ENCODE measurements around the gene KCND2.
"Not testable (repeated sequence)": the region's sequence is repeated elsewhere in the genome, so short reads cannot be mapped to it uniquely, and the experiment has no call there.

The KCND2 gene

GRCh38 chr7:120588862-120589261, 315.9 kb downstream of the KCND2 start:
- no peak for DNase-seq

- no peak for DNase-seq
Observed at GRCh38 chr7:120600607-120601006, 327.6 kb downstream of the KCND2 start.

GRCh38 chr7:120603366-120603765, 330.4 kb downstream of the KCND2 start:
- no peak for DNase-seq

- no peak for DNase-seq
Observed at GRCh38 chr7:120609136-120609753, 336.3 kb downstream of the KCND2 start.

GRCh38 chr7:120611975-120612374, 339.0 kb downstream of the KCND2 start:
- no peak for DNase-seq

- no peak for DNase-seq
Observed at GRCh38 chr7:120615703-120616102, 342.7 kb downstream of the KCND2 start.

- DNase-seq: no peak
Observed at GRCh38 chr7:120617275-120617674, 344.3 kb downstream of the KCND2 start.

GRCh38 chr7:120628251-120628650, 355.3 kb downstream of the KCND2 start:
- no peak for DNase-seq

GRCh38 chr7:120639884-120640283, 366.9 kb downstream of the KCND2 start:
- no peak for DNase-seq

- DNase-seq: no peak
Observed at GRCh38 chr7:120645966-120646365, 373.0 kb downstream of the KCND2 start.

GRCh38 chr7:120654241-120654640, 381.3 kb downstream of the KCND2 start:
- no peak for DNase-seq

- no peak for DNase-seq
Observed at GRCh38 chr7:120658516-120658915, 385.5 kb downstream of the KCND2 start.

- no peak for DNase-seq
Observed at GRCh38 chr7:120662291-120662690, 389.3 kb downstream of the KCND2 start.

- no peak for DNase-seq
Observed at GRCh38 chr7:120665068-120665467, 392.1 kb downstream of the KCND2 start.

GRCh38 chr7:120675076-120675475, 402.1 kb downstream of the KCND2 start:
- no peak for DNase-seq

GRCh38 chr7:120677535-120677934, 404.6 kb downstream of the KCND2 start:
- no peak for DNase-seq

- no peak for DNase-seq
Observed at GRCh38 chr7:120680985-120681384, 408.0 kb downstream of the KCND2 start.

GRCh38 chr7:120684463-120684862, 411.5 kb downstream of the KCND2 start:
- DNase-seq: no peak

GRCh38 chr7:120691915-120692314, 418.9 kb downstream of the KCND2 start:
- DNase-seq: no peak

GRCh38 chr7:120695848-120696247, 422.9 kb downstream of the KCND2 start:
- no peak for DNase-seq

GRCh38 chr7:120700796-120701195, 427.8 kb downstream of the KCND2 start:
- DNase-seq: no peak

- not testable (repeated sequence) for DNase-seq
Observed at GRCh38 chr7:120702408-120702807, 429.4 kb downstream of the KCND2 start.

- no peak for DNase-seq
Observed at GRCh38 chr7:120703585-120704240, 430.7 kb downstream of the KCND2 start.

- no peak for DNase-seq
Observed at GRCh38 chr7:120709252-120709971, 436.4 kb downstream of the KCND2 start.
